Smooth muscle cell (in vitro differentiated cells): ENCODE data around the gene FEZF1. TPM values are rescaled to one million over a fixed set of nuclear protein-coding genes. Genes with fewer than 3 reads are reported as not detected.

ENCODE experiments used
- DNase-seq: peaks from one replicate; lab custom pipeline; 2025; ENCODE audit not compliant: unreplicated experiment; lab: John Stamatoyannopoulos, UW
- H2AFZ ChIP-seq: fragments of 200-600 bp; sonication (generic); 2 replicates; pipeline ENCODE4 v1.6.0; 2016; ENCODE audit warnings: antibody characterized with exemption, low read depth, mild to moderate bottlenecking
- H3F3A ChIP-seq: fragments of 200-600 bp; sonication (generic); 2 replicates; pipeline ENCODE4 v1.6.0; 2017; ENCODE audit warnings: antibody characterized with exemption, low read depth
- H3K27ac ChIP-seq: fragments of 200-600 bp; sonication (generic); 2 replicates; pipeline ENCODE4 v1.5.1; 2016; ENCODE audit warnings: low read depth, mild to moderate bottlenecking
- H3K27me3 ChIP-seq: fragments of 200-600 bp; sonication (generic); 2 replicates; pipeline ENCODE4 v1.6.1; 2016; ENCODE audit warnings: low read depth, mild to moderate bottlenecking
- H3K36me3 ChIP-seq: fragments of 200-600 bp; sonication (generic); 2 replicates; pipeline ENCODE4 v1.5.1; 2016; ENCODE audit warnings: low read depth
- H3K4me1 ChIP-seq: fragments of 200-600 bp; sonication (generic); 2 replicates; pipeline ENCODE4 v1.5.1; 2016; ENCODE audit warnings: low read depth
- H3K4me2 ChIP-seq: fragments of 200-600 bp; sonication (generic); 2 replicates; pipeline ENCODE4 v1.6.0; 2016; ENCODE audit warnings: mild to moderate bottlenecking
- H3K4me3 ChIP-seq: fragments of 200-600 bp; sonication (generic); 2 replicates; pipeline ENCODE4 v1.5.1; 2016; ENCODE audit warnings: mild to moderate bottlenecking
- H3K79me2 ChIP-seq: fragments of 200-600 bp; sonication (generic); 2 replicates; pipeline ENCODE4 v1.6.0; 2016; ENCODE audit warnings: low read depth, mild to moderate bottlenecking
- H3K9ac ChIP-seq: fragments of 200-600 bp; sonication (generic); 2 replicates; pipeline ENCODE4 v1.6.0; 2016; ENCODE audit warnings: low read depth
- H3K9me3 ChIP-seq: fragments of 200-600 bp; sonication (generic); replicated peaks from 2 replicates; pipeline ENCODE4 v1.5.1; 2016; ENCODE audit warnings: low read depth
- H4K20me1 ChIP-seq: fragments of 200-600 bp; sonication (generic); 2 replicates; pipeline ENCODE4 v1.6.0; 2016; ENCODE audit warnings: low read depth
- CTCF ChIP-seq: fragments of 200-600 bp; sonication (generic); IDR thresholded peaks from 2 replicates; pipeline ENCODE4 v1.5.1; 2017; ENCODE audit warnings: borderline replicate concordance, mild to moderate bottlenecking, antibody characterized with exemption; ENCODE audit not compliant: insufficient read depth, poor library complexity, severe bottlenecking
- WGBS: methylation state at CpG from one replicate; pipeline ENCODE4 v1.1.7; 2016; ENCODE audit warnings: low lambda C conversion rate; 5-methylcytosine and 5-hydroxymethylcytosine counted together
- polyA plus RNA-seq: library from polyadenylated mRNA; unstranded; fragments of >200 nt; fragmentation: Nextera tagmentation; extraction: Ambion mirVana; gene quantifications from 2 replicates; pipeline ENCODE4 v1.2.1, GENCODE V29; 2016
- total RNA-seq: library from RNA; depleted of rRNA; stranded (reverse); fragments of >200 nt; gene quantifications from 2 replicates; pipeline ENCODE4 v1.2.3, GENCODE V29; 2014

The FEZF1 gene
- total and polyA plus RNA-seq, 2 experiments from 2014 or later: not detected

- Histone ChIP-seq H2AFZ (no peak overlapping the region), H3K9me3 (no peaks in the 10 kb centered on the region), H3K9ac (no peak overlapping the region), H3F3A (no peaks in the 10 kb centered on the region), H3K79me2 (no peaks in the 10 kb centered on the region), H3K4me2 (no peak overlapping the region), H3K27ac (no peak overlapping the region), H3K4me3 (no peak overlapping the region), H3K27me3 (no peaks in the 10 kb centered on the region), H3K4me1 (peaks cover 14% of the 10 kb centered on the region), H3K36me3 (no peaks in the 10 kb centered on the region), H4K20me1 (no peaks in the 10 kb centered on the region)
- TF ChIP-seq CTCF: no peak
- no peak for DNase-seq
- 86% methylated on average over 7 of the region's 7 CpGs for WGBS
Observed at GRCh38 chr7:122343601-122344302, 39.2 kb upstream of the FEZF1 start.

- Histone ChIP-seq H3K9me3 (no peaks in the 10 kb centered on the region), H3K36me3 (no peaks in the 10 kb centered on the region), H3K4me3 (no peak overlapping the region), H2AFZ (no peak overlapping the region), H3K4me1 (peaks cover 34% of the 10 kb centered on the region), H3K27me3 (no peaks in the 10 kb centered on the region), H4K20me1 (no peaks in the 10 kb centered on the region), H3K79me2 (no peaks in the 10 kb centered on the region), H3K4me2 (no peak overlapping the region), H3F3A (no peaks in the 10 kb centered on the region), H3K9ac (no peak overlapping the region), H3K27ac (no peak overlapping the region)
- 95% methylated on average over 1 of the region's 1 CpG for WGBS
- no peak for TF ChIP-seq CTCF
- no peak for DNase-seq
Observed at GRCh38 chr7:122340427-122340826, 35.9 kb upstream of the FEZF1 start.

- Histone ChIP-seq H3K27ac (no peak overlapping the region), H3K9ac (no peak overlapping the region), H3K4me1 (peaks cover 41% of the 10 kb centered on the region), H3K4me2 (no peak overlapping the region), H3K4me3 (no peak overlapping the region), H3K79me2 (no peaks in the 10 kb centered on the region), H3K27me3 (no peaks in the 10 kb centered on the region), H3F3A (no peaks in the 10 kb centered on the region), H4K20me1 (no peaks in the 10 kb centered on the region), H3K9me3 (no peaks in the 10 kb centered on the region), H2AFZ (no peak overlapping the region), H3K36me3 (no peaks in the 10 kb centered on the region)
- 97% methylated on average over 6 of the region's 6 CpGs for WGBS
- no peak for DNase-seq
- no peak for TF ChIP-seq CTCF
Observed at GRCh38 chr7:122339145-122339904, 34.8 kb upstream of the FEZF1 start.
